Measurements from ENCODE around the gene SMARCD2. TPM values are rescaled to one million over a fixed set of nuclear protein-coding genes. Genes with fewer than 3 reads are reported as not detected.
A peak's percentile ranks its signal among the peaks of the same experiment; 100 is the strongest.

SMARCD2 gene
- total RNA-seq, 2 experiments from 2014 or later, result 102 to 111 TPM

DNA sequence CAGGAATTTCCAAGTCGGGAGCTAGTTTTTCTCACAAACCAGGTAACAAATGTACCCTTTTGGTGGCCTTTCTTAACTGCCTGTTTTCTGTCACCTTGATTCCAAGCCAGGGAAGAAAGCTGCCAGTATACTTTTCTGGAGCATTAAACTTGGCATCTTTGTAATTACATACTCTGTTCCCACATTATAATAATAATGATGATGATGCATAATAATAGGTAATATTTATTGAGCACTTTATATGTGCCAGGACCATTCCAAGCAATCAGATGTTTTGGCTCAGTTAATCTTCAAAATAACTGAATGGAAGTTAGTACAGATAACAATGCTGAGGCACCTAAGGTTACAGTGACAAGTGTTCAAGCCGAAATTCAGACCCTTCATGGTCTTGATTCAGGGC, 26.4 kb downstream of the SMARCD2 start:
- no peaks in the 10 kb centered on the region for H3K27me3 Mint-ChIP-seq
- H3K9me3 Mint-ChIP-seq, result no peaks in the 10 kb centered on the region
- TF ChIP-seq CTCF (IDR thresholded peaks at IDR 0.05), result no peak
- intact Hi-C loops (cut with DNase I, micrococcal nuclease), result no loop called here
- no peak overlapping the region for H3K27ac Mint-ChIP-seq
- Histone ChIP-seq H3K27me3 (ENCODE audit: control insufficient read depth in 1 of 2, insufficient read depth in 2 of 2, low read length in 2 of 2) (no peaks in the 10 kb centered on the region), H3K9me3 (ENCODE audit: control insufficient read depth in 1 of 2, insufficient read depth in 1 of 2, low read length in 2 of 2) (no peaks in the 10 kb centered on the region), H3K4me1 (ENCODE audit: insufficient read depth, low read length) (peaks cover 8% of the 10 kb centered on the region), H3K36me3 (ENCODE audit: insufficient read depth, low read length) (peaks cover 95% of the 10 kb centered on the region), H3K27ac (ENCODE audit: low read depth in 1 of 2, low read length in 2 of 2) (no peak overlapping the region), H3K4me3 (ENCODE audit: low read length) (no peak overlapping the region)
- ChIA-PET CTCF (no interaction called here), POLR2A (interaction anchor here (1.0 to 1.2 kb wide), 3 partner anchors 43 to 119 kb away, joined by 3 to 4 read pairs (median 3); partner anchors contain the start of gene CCDC47)
- ATAC-seq (ENCODE audit: poor library complexity) (no peak), DNase-seq (no peak)
- H3K36me3 Mint-ChIP-seq (ENCODE audit: low read depth), result peaks cover 100% of the 10 kb centered on the region
- H3K4me3 Mint-ChIP-seq, result no peak overlapping the region
- no peaks in the 10 kb centered on the region for H3K4me1 Mint-ChIP-seq (ENCODE audit: low read depth)

- no peaks in the 10 kb centered on the region for H3K9me3 Mint-ChIP-seq
- DNase-seq, result no peak
- H3K36me3 Mint-ChIP-seq (ENCODE audit: low read depth), result peaks cover 96% of the 10 kb centered on the region
- no peak overlapping the region for H3K4me3 ChIP-seq (ENCODE audit: low read length)
- TF ChIP-seq CTCF (IDR thresholded peaks at IDR 0.05), result no peak
- intact Hi-C loops (cut with DNase I, micrococcal nuclease), result no loop called here
- H3K27ac Mint-ChIP-seq, result peak overlapping the region; percentile 9
- H3K4me3 Mint-ChIP-seq, result no peak overlapping the region
- no peak overlapping the region for H3K27ac ChIP-seq (ENCODE audit: low read depth in 1 of 2, low read length in 2 of 2)
- no peaks in the 10 kb centered on the region for H3K4me1 Mint-ChIP-seq (ENCODE audit: low read depth)
- no peaks in the 10 kb centered on the region for H3K27me3 ChIP-seq (ENCODE audit: control insufficient read depth in 1 of 2, insufficient read depth in 2 of 2, low read length in 2 of 2)
- no peaks in the 10 kb centered on the region for H3K27me3 Mint-ChIP-seq
- ChIA-PET CTCF (interaction anchor here (1.9 kb wide), 1 partner anchor 10 kb away, joined by 6 read pairs; no protein-coding TSS in a partner anchor), POLR2A (interaction anchor here (1.1 to 1.3 kb wide), 3 partner anchors 9 to 112 kb away, joined by 3 to 5 read pairs (median 3); partner anchors contain the start of genes CCDC47 and DDX42)
- H3K9me3 ChIP-seq (ENCODE audit: control insufficient read depth in 1 of 2, insufficient read depth in 1 of 2, low read length in 2 of 2), result no peaks in the 10 kb centered on the region
- H3K4me1 ChIP-seq (ENCODE audit: insufficient read depth, low read length), result no peaks in the 10 kb centered on the region
- peaks cover 99% of the 10 kb centered on the region for H3K36me3 ChIP-seq (ENCODE audit: insufficient read depth, low read length)
- no peak for ATAC-seq (ENCODE audit: poor library complexity)
Observed at GRCh38 chr17:63809970-63810369, 32.5 kb downstream of the SMARCD2 start.

- ChIA-PET POLR2A (interaction anchor here (1.3 kb wide), 1 partner anchor 24 kb away, joined by 3 read pairs; no protein-coding TSS in a partner anchor), CTCF (no interaction called here)
- DNase-seq (no peak), ATAC-seq (ENCODE audit: poor library complexity) (no peak)
- Mint-ChIP-seq H3K4me3 (no peak overlapping the region), H3K4me1 (ENCODE audit: low read depth) (no peaks in the 10 kb centered on the region), H3K36me3 (ENCODE audit: low read depth) (peaks cover 88% of the 10 kb centered on the region), H3K9me3 (no peaks in the 10 kb centered on the region), H3K27me3 (no peaks in the 10 kb centered on the region), H3K27ac (peak overlapping the region; percentile 24)
- H3K4me3 ChIP-seq (ENCODE audit: low read length), result no peak overlapping the region
- intact Hi-C loops (cut with DNase I, micrococcal nuclease), result no loop called here
- peaks cover 89% of the 10 kb centered on the region for H3K36me3 ChIP-seq (ENCODE audit: insufficient read depth, low read length)
- TF ChIP-seq CTCF (IDR thresholded peaks at IDR 0.05), result no peak
- H3K27ac ChIP-seq (ENCODE audit: low read depth in 1 of 2, low read length in 2 of 2), result no peak overlapping the region
- H3K9me3 ChIP-seq (ENCODE audit: control insufficient read depth in 1 of 2, insufficient read depth in 1 of 2, low read length in 2 of 2), result no peaks in the 10 kb centered on the region
- no peaks in the 10 kb centered on the region for H3K4me1 ChIP-seq (ENCODE audit: insufficient read depth, low read length)
- no peaks in the 10 kb centered on the region for H3K27me3 ChIP-seq (ENCODE audit: control insufficient read depth in 1 of 2, insufficient read depth in 2 of 2, low read length in 2 of 2)
Observed at GRCh38 chr17:63805591-63805990, 36.9 kb downstream of the SMARCD2 start.

Data from CD4-positive, alpha-beta T cell (primary cell).